Measurements from ENCODE around the gene AFG1L. TPM values are rescaled to one million over a fixed set of nuclear protein-coding genes. Genes with fewer than 3 reads are reported as not detected.

AFG1L gene
- total RNA-seq, 3 donors from 2014 or later (not counting 1 experiment from before 2014, with no cell fraction given), result 4.8 to 9.2 (median 5.2) TPM

DNA sequence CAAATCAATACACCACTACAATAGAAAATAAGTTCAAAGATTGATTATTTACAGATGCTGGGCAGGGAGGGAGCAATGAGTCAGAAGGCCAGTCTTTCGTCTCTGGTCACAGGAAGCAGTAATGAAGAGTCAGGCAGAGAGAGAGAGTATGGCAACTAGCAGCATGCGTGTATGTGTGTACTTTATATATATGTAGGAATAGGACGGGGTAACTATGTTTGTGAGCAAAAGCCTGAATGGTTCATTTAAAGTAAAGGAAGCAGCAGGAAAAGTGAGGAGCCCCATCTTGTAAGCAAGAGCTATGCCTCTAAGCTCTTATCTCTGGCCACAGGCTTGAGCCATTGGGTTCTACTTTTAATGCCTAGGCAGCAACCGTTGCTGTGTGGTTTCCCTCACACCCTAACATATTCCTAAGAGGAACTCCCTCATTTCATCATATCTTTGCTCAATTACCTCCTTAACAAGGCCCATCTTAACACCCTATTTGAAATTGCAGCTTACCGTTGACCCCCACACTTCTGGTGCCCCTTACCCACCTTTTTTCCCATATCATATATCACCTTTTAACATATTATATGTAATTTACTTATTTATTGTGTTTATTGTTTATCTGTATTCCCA is 66.6 kb downstream of the AFG1L start:
- TF ChIP-seq, protein P1, sequence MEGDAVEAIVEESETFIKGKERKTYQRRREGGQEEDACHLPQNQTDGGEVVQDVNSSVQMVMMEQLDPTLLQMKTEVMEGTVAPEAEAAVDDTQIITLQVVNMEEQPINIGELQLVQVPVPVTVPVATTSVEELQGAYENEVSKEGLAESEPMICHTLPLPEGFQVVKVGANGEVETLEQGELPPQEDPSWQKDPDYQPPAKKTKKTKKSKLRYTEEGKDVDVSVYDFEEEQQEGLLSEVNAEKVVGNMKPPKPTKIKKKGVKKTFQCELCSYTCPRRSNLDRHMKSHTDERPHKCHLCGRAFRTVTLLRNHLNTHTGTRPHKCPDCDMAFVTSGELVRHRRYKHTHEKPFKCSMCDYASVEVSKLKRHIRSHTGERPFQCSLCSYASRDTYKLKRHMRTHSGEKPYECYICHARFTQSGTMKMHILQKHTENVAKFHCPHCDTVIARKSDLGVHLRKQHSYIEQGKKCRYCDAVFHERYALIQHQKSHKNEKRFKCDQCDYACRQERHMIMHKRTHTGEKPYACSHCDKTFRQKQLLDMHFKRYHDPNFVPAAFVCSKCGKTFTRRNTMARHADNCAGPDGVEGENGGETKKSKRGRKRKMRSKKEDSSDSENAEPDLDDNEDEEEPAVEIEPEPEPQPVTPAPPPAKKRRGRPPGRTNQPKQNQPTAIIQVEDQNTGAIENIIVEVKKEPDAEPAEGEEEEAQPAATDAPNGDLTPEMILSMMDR (IDR thresholded peaks at IDR 0.05), result no peak
- 50% methylated on average over 5 of the region's 5 CpGs for WGBS (ENCODE audit: insufficient coverage)
- intact Hi-C loops (cut with micrococcal nuclease), result no loop called here
- ATAC-seq (no peak), DNase-seq (no peak)
- Mint-ChIP-seq H3K4me3 (no peak overlapping the region), H3K9me3 (no peaks in the 10 kb centered on the region), H3K27ac (no peak overlapping the region), H3K36me3 (no peaks in the 10 kb centered on the region), H3K4me1 (no peaks in the 10 kb centered on the region), H3K27me3 (ENCODE audit: low read depth in 2 of 2) (no peaks in the 10 kb centered on the region)
- Histone ChIP-seq H3K36me3 (ENCODE audit: control insufficient read depth, insufficient read depth, low read length) (no peaks in the 10 kb centered on the region), H3K4me3 (ENCODE audit: low read length) (no peak overlapping the region), H3K9me3 (ENCODE audit: control insufficient read depth, insufficient read depth, low read length) (no peaks in the 10 kb centered on the region), H3K27ac (ENCODE audit: low read length) (no peak overlapping the region), H3K27me3 (ENCODE audit: control insufficient read depth, insufficient read depth, low read length) (no peaks in the 10 kb centered on the region), H3K4me1 (ENCODE audit: control insufficient read depth, insufficient read depth, low read length) (no peaks in the 10 kb centered on the region)

DNA sequence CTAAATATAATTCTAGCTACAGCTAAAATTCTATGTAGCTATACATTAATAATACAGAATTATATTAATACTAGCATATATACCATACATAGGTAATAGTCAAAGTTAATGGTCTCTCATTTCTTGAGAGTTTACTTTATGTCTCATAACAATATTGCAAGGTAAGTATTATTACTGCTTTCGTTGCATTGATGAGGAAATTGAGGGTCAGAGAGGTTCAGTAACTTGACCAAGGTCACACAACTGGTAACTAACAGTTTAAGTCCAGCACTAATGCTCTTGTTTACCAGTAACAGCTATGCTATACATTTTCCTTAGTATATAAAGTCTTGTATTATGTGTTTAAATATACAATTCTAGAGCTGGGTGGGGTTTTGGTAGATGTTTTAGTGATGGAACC is 67.6 kb downstream of the AFG1L start:
- ATAC-seq, result no peak
- no peak overlapping the region for H3K27ac Mint-ChIP-seq
- no peaks in the 10 kb centered on the region for H3K36me3 ChIP-seq (ENCODE audit: control insufficient read depth, insufficient read depth, low read length)
- no peaks in the 10 kb centered on the region for H3K27me3 Mint-ChIP-seq (ENCODE audit: low read depth in 2 of 2)
- 78% methylated on average over 1 of the region's 1 CpG for WGBS (ENCODE audit: insufficient coverage)
- H3K27ac ChIP-seq (ENCODE audit: low read length), result no peak overlapping the region
- no peak overlapping the region for H3K4me3 ChIP-seq (ENCODE audit: low read length)
- TF ChIP-seq, protein P1 (IDR thresholded peaks at IDR 0.05), result no peak
- H3K4me1 ChIP-seq (ENCODE audit: control insufficient read depth, insufficient read depth, low read length), result no peaks in the 10 kb centered on the region
- intact Hi-C loops (cut with micrococcal nuclease), result no loop called here
- H3K9me3 Mint-ChIP-seq, result no peaks in the 10 kb centered on the region
- H3K9me3 ChIP-seq (ENCODE audit: control insufficient read depth, insufficient read depth, low read length), result no peaks in the 10 kb centered on the region
- no peaks in the 10 kb centered on the region for H3K36me3 Mint-ChIP-seq
- no peak for DNase-seq
- no peaks in the 10 kb centered on the region for H3K4me1 Mint-ChIP-seq
- no peak overlapping the region for H3K4me3 Mint-ChIP-seq
- no peaks in the 10 kb centered on the region for H3K27me3 ChIP-seq (ENCODE audit: control insufficient read depth, insufficient read depth, low read length)

DNA sequence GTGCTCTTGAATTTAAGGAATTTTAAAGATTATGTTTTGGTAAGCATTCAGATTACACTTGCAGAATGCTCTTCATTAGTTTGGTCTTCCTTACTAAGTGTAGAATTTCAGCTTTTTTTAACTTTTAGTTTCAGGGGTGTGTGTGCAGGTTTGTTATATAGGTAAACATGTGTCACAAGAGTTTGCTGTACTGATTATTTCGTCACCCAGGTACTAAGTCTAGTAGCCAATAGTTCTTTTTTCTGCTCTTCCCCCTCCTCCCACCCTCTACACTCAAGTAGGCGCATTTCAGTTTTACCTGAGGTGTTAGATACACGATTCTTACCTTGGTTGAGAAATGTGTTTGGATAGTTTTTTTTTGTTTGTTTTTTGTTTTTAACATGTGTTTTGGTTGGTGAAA is 68.3 kb downstream of the AFG1L start:
- intact Hi-C loops (cut with micrococcal nuclease), result no loop called here
- Histone ChIP-seq H3K4me1 (ENCODE audit: control insufficient read depth, insufficient read depth, low read length) (no peaks in the 10 kb centered on the region), H3K27me3 (ENCODE audit: control insufficient read depth, insufficient read depth, low read length) (no peaks in the 10 kb centered on the region), H3K9me3 (ENCODE audit: control insufficient read depth, insufficient read depth, low read length) (no peaks in the 10 kb centered on the region), H3K27ac (ENCODE audit: low read length) (no peak overlapping the region), H3K36me3 (ENCODE audit: control insufficient read depth, insufficient read depth, low read length) (no peaks in the 10 kb centered on the region), H3K4me3 (ENCODE audit: low read length) (no peak overlapping the region)
- no peaks in the 10 kb centered on the region for H3K9me3 Mint-ChIP-seq
- no peaks in the 10 kb centered on the region for H3K4me1 Mint-ChIP-seq
- TF ChIP-seq, protein P1 (IDR thresholded peaks at IDR 0.05), result no peak
- H3K4me3 Mint-ChIP-seq, result no peak overlapping the region
- WGBS (ENCODE audit: insufficient coverage), result 83% methylated on average over 1 of the region's 3 CpGs
- H3K27me3 Mint-ChIP-seq (ENCODE audit: low read depth in 2 of 2), result no peaks in the 10 kb centered on the region
- DNase-seq (no peak), ATAC-seq (no peak)
- no peak overlapping the region for H3K27ac Mint-ChIP-seq
- H3K36me3 Mint-ChIP-seq, result no peaks in the 10 kb centered on the region

DNA sequence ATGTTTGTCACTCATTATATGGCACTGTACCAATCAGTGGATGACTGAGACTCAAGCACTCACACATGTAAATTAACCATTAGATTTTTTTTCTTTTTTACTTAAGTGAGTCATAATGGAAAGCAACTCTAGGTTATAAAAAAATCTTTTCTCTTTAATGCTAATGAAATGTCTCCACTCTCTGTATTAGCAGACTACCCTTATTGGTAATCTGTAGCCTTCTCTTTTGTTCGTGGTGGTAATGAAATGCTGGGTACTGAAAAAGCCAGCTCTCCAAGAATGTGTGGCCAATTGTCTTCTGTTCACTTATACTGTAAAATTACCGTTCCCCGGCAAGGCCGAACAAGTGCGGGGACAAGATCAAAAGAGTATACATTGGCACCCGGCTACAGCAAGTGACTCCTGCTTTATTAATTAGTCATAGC is 69.0 kb downstream of the AFG1L start:
- no peak for ATAC-seq
- no peaks in the 10 kb centered on the region for H3K27me3 Mint-ChIP-seq (ENCODE audit: low read depth in 2 of 2)
- no peak overlapping the region for H3K4me3 ChIP-seq (ENCODE audit: low read length)
- no peaks in the 10 kb centered on the region for H3K9me3 Mint-ChIP-seq
- TF ChIP-seq, protein P1 (IDR thresholded peaks at IDR 0.05), result no peak
- H3K36me3 Mint-ChIP-seq, result no peaks in the 10 kb centered on the region
- H3K4me1 Mint-ChIP-seq, result no peaks in the 10 kb centered on the region
- DNase-seq, result no peak
- intact Hi-C loops (cut with micrococcal nuclease), result no loop called here
- H3K4me3 Mint-ChIP-seq, result no peak overlapping the region
- H3K36me3 ChIP-seq (ENCODE audit: control insufficient read depth, insufficient read depth, low read length), result no peaks in the 10 kb centered on the region
- H3K4me1 ChIP-seq (ENCODE audit: control insufficient read depth, insufficient read depth, low read length), result no peaks in the 10 kb centered on the region
- 90% methylated on average over 6 of the region's 6 CpGs for WGBS (ENCODE audit: insufficient coverage)
- no peak overlapping the region for H3K27ac ChIP-seq (ENCODE audit: low read length)
- H3K9me3 ChIP-seq (ENCODE audit: control insufficient read depth, insufficient read depth, low read length), result no peaks in the 10 kb centered on the region
- H3K27ac Mint-ChIP-seq, result no peak overlapping the region
- no peaks in the 10 kb centered on the region for H3K27me3 ChIP-seq (ENCODE audit: control insufficient read depth, insufficient read depth, low read length)
